Ecto neural progenitor cell (in vitro differentiated cells): ENCODE measurements around the gene CDH22.
A peak's percentile ranks its signal among the peaks of the same experiment; 100 is the strongest.

Experiments used
- DNase-seq: peaks from one replicate; pipeline ENCODE4 v3.0.0-alpha.2; 2018; ENCODE audit warnings: low spot score

The CDH22 gene

GRCh38 chr20:46192376-46192944, 115.8 kb downstream of the CDH22 start:
- no peak for DNase-seq

DNA sequence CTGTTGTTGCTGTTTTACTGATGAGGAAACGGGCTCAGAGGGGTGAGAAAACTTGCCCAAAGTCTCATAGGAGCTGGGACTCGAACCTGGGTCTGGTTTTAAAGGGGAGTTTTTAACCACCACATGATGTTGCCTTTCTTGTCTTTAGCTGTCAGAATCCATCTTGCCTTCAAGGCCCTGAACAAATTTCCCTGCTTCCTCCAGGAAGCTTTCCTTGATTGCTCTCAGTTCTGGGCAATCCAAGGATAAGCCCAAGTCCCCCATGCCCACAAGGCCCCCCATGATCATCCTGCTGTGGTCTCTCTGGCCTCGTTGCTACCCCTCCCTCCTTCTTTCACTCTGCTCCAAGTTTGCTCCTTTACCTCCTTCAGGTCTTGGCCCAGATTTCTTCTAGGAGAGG, 116.7 kb downstream of the CDH22 start:
- DNase-seq: no peak

DNA sequence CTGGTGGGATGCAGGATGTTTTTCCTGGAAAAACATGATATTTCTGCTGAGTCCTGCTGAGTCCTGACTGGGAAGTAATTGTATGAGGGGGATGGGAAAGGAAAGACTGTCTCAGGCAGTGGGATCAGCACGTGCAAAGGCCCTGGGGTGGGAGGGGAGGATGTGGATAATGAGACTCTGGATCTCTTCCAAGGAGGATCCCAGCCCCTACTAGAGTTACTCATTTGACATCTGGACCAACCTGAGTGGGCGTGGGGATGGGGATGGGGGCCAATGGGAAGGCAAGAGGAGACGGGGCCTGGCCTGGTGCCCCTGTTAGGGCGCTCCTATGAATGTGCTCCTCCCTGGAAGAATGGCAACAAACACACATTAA, 117.1 kb downstream of the CDH22 start:
- DNase-seq: no peak

DNA sequence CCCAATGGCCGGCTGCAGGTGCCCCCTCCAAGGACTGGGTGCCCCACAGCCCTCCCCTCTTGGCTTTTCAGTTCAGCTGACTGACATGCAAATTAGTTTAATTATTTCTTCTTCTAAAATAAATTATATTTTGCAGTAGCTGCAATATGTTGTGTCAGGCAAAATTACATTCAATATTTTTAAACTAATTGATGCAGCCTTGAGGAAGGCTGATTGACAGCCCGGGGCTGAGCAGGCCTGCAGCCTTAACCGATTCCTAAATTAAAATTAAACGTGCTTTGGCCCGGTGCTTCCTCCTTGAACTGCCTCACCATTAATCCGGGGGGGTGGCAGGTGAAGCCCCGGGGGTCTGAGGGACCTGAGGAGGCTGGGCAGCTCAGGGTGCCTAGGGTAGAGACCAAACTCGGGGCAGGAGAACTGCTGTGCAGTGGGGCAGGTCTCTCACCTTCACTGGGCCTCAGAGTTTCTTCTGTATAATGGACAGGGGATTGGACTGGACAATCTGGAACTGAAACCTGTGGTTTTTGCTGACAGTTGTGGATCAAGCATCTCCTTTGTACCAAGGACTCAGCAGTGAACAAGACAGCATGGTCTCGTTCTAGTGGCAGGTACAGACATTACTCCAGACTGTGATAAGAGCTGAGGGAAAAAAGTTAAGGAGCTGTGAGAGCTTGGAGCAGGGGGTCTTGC, 117.7 kb downstream of the CDH22 start:
- DNase-seq: no peak

DNA sequence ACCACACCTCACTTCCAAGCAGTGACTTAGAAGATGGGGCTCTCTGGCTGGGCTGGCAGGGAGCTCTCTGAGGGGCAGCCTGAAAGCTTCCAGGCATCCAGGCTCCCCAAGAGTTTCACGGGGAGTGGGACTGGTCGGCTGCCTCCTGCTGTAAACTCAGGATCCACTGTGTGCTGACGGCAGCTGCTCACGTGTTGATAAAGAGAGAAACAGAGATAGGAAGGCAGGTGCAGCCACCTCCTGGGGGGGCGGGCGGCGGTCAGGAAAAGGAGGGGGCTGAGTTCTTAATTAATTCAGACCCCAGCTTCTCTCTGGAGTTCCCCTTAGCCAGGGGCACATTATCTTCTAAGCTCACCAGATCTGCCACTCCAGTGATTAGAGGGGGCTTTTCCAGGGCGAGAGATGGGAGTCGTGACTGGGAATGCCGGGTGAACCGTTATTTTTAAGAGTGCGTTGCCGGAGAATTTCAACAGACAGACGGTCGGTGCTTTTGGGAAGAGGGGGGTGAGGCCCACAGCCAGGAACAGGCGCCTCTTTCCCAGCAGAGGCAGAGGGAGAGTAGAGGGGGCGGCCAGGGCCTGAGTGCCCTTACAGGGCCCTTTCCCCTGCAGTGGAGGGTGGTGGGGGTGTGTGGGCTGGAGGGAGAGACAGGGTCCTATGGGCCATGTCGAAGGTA, 119.3 kb downstream of the CDH22 start:
- no peak for DNase-seq

DNA sequence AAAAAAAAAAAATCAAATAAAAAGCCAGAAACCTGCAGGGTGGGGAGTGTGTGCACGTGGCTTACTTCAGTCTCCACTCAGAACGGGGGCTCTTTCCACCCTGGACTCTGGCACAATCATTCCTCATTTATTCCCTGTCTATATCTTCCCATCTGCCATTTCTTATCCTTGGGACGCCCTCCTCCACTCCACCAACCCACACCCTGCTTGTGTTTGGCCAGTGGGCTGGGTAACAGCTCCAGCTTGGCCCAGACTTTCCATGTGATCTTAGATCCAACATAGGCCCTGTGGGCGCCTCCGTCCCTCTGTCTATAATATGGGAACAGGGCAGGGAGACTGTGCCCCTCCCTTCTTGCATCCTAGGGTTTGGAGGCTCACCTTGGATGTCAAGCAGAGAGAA, 122.1 kb downstream of the CDH22 start:
- no peak for DNase-seq

GRCh38 chr20:46185353-46185752, 122.9 kb downstream of the CDH22 start:
- no peak for DNase-seq

GRCh38 chr20:46183768-46184167, 124.5 kb downstream of the CDH22 start:
- no peak for DNase-seq

GRCh38 chr20:46182276-46183200, 125.8 kb downstream of the CDH22 start:
- DNase-seq: no peak

- DNase-seq: no peak
Observed at GRCh38 chr20:46179862-46180261, 128.4 kb downstream of the CDH22 start.

GRCh38 chr20:46178891-46179290, 129.4 kb downstream of the CDH22 start:
- DNase-seq: no peak

GRCh38 chr20:46177768-46178167, 130.5 kb downstream of the CDH22 start:
- no peak for DNase-seq

DNA sequence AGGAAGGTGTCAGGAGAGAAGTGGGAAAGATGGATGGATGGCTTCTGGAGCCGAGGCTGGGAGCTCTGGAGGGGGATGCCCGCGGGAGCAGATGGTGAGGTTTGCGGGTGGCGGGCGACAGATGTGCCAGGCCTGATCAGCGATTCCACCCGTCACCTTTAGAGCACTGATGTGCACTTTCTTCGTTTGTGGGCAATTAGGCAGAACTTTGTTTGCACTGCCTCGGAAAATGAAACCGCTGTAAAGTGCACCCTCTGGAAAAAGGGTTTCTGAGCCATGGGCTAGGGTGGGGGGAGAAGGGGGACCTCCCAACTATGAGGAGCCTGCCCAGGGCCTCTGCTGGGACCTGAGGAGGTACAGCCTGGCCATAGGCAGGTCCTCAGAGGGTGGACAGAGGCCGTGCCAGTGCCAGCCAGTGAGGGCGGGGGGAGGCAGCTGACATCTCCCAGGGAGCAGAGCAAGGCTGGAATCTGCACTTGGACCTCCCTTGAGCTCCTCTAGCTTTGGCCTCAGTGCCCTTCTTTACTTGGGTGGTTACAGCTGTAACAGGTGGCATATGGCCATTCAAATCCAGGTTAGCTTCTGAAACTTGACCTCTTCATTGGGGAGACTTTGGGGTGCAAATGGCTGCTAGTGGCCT, 131.4 kb downstream of the CDH22 start:
- no peak for DNase-seq

DNA sequence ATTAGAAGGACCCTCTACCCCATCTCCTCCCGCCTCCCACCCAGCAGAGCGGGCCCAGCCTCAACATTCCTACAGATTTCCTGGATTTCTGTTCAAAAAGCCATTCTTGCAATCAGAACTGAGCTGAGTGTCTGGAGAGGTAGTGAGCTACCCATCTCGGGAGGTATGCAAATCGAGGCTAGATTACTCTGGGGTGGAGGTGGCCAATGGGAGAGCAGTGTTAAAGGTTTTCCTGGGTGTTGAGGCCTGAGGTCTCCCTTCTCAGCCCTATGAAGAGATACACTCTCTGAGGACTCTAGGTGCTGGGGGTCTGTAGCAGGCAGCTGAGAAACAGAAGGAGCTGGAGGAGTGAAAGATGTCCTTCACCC, 133.2 kb downstream of the CDH22 start:
- DNase-seq: no peak

DNA sequence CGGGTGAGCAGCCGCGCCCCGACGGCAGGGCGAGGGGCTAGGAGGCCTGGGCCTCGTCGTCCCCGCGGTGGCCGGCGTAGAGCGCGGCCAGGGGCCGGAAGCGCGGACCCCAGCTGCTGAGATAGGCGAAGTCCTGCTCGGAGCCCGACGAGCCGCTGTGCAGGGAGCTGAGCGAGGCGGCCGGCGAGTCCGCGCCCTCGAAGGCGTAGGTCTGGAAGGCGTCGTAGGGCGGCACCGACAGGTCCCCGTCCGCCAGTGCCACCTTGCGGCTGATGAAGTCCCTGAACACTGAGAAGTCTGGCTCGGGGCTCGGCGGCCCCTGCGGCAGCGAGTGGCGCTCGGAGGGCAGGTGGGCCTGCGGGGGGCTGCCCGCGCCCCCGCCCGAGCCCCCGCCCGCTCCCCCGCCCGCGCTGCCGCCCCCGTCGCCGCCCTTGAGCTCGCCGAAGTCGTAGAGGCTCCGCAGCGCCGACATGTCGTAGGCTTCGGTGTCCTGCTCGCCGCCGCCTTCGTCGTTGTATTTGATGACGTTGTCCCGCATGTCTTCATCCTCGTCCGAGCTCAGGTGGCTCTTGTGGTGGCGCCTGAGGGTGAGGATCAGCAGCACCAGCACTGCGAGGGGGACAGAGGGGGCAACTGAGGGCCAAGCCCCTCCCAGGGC, 133.7 kb downstream of the CDH22 start:
- DNase-seq: peak; percentile 88

GRCh38 chr20:46173652-46174468, 134.4 kb downstream of the CDH22 start:
- DNase-seq: no peak

DNA sequence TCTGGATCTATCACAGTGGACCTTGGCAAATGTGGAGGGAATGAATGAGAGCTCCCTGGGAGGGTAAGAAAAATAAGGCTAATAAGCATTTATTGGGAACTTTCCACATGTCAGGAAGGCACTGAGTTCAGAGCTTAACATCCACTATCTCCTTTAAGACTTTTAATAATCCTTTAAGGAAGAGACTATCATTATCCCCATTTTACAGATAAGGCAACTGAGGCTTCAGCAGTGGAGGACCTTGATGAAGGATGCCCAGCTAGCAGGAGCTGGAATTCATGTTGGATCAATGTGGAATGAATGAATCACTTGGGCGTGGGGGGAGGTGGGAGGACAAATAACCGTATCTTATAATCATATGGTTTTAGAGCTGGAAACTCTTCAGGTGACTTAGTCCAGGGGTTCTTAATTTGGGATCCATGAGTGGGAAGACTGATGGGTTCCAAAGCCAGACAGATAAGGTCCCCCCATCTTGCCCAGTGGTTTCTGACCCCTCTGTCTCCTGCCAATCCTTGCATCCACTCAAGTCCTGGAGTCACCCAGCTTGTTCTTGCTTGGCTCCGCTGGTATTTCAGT, 135.2 kb downstream of the CDH22 start:
- DNase-seq: no peak

DNA sequence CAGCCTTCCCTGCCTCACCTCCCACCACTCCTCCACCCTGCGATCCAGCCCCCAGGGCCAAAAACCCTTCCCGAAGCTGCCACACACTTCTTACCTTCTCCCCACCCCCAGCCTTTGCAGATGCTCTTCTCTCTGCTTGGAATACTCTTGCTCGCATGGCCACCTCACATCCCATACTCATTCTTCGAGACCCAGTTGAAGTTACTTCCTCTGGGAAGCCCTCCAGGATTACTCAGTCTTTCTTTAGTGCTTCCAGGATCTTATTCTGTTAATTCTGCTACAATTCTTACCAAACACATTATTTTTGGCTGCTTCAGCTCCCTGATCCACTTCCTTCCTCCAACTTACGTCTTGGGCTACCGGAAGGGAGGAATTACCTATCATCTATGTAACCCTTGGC, 135.8 kb downstream of the CDH22 start:
- DNase-seq: no peak

DNA sequence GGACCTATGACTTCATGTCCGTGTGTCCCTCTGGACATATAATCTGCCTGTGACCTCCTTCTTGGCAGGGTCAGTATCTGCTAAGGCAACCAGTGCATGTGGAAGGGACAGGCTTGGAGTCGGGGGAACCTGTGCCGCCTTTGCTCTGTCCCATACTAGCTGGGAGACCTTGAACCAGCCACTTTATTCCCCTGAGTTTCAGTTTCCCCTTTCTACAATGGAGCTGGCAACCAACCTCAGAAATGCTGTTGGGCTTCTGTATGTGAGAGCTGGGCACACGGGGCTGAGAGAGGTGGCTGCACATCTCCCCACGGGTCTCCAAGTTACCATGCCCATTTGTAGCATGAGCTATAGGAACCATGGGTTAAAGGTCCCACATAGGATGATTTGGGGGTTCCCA, 136.4 kb downstream of the CDH22 start:
- DNase-seq: no peak

- no peak for DNase-seq
Observed at GRCh38 chr20:46171476-46171875, 136.8 kb downstream of the CDH22 start.
